DMS79 treated with DMSO at 0.1 percent for 48 hours (cell line): ENCODE results near the gene MICAL1.
A peak's percentile ranks its signal among the peaks of the same experiment; 100 is the strongest.

ENCODE experiments used
- DNase-seq: peaks from one replicate; lab custom pipeline; 2025; lab: John Stamatoyannopoulos, UW

MICAL1 gene

GRCh38 chr6:109454496-109455436 lies 806 bp downstream of the MICAL1 start:
- peak; percentile 53 for DNase-seq

GRCh38 chr6:109453594-109454495 lies 1.7 kb downstream of the MICAL1 start:
- DNase-seq = peak; percentile 89

- no peak for DNase-seq
These were observed 2.4 kb downstream of the MICAL1 start for GRCh38 chr6:109453156-109453555.

- DNase-seq = no peak
These were observed 3.4 kb downstream of the MICAL1 start for GRCh38 chr6:109452181-109452580.

- no peak for DNase-seq
These were observed 4.2 kb downstream of the MICAL1 start for GRCh38 chr6:109451376-109451775.

GRCh38 chr6:109450801-109451200 lies 4.8 kb downstream of the MICAL1 start:
- DNase-seq = no peak

- DNase-seq = no peak
These were observed 5.5 kb downstream of the MICAL1 start for GRCh38 chr6:109449795-109450673.

GRCh38 chr6:109449064-109449794 lies 6.3 kb downstream of the MICAL1 start:
- no peak for DNase-seq

- no peak for DNase-seq
These were observed 7.0 kb downstream of the MICAL1 start for GRCh38 chr6:109448615-109449014.

GRCh38 chr6:109447878-109448555 lies 7.6 kb downstream of the MICAL1 start:
- no peak for DNase-seq

GRCh38 chr6:109447087-109447486 lies 8.5 kb downstream of the MICAL1 start:
- DNase-seq = no peak

GRCh38 chr6:109446541-109446940 lies 9.0 kb downstream of the MICAL1 start:
- no peak for DNase-seq

GRCh38 chr6:109446072-109446471 lies 9.5 kb downstream of the MICAL1 start:
- no peak for DNase-seq

- no peak for DNase-seq
These were observed 10.2 kb downstream of the MICAL1 start for GRCh38 chr6:109445382-109445781.

- DNase-seq = no peak
These were observed 12.1 kb downstream of the MICAL1 start for GRCh38 chr6:109443425-109443950.

GRCh38 chr6:109442393-109442924 lies 13.1 kb downstream of the MICAL1 start:
- no peak for DNase-seq

GRCh38 chr6:109441069-109441816 lies 14.3 kb downstream of the MICAL1 start:
- DNase-seq = peak; percentile 29

- DNase-seq = peak; percentile 77
These were observed 15.1 kb downstream of the MICAL1 start, which contains the start of the genes PPIL6 and SMPD2 for GRCh38 chr6:109440331-109441068. Gene PPIL6 (minus strand): TSS chr6:109440628. CDS start chr6:109440590, 38 bp downstream. Gene SMPD2 (plus strand): TSS chr6:109440724. CDS start chr6:109441122, 398 bp downstream.
